ENCODE data around the gene FZD1. TPM values are rescaled to one million over a fixed set of nuclear protein-coding genes. Genes with fewer than 3 reads are reported as not detected.

The FZD1 gene
- total and polyA plus RNA-seq, 2 of the 13 experiments (the other 11 are each of a cell fraction or from before 2014, with no cell fraction given) = 0.22 to 0.80 TPM

GRCh38 chr7:91249506-91250233, 14.6 kb upstream of the FZD1 start:
- H3K4me3 ChIP-seq (replicated peaks in 1 of 3; ENCODE audit: insufficient read depth in 1 of 3, low read depth in 2 of 3, low read length in 3 of 3) = no peak overlapping the region
- H3K4me1 ChIP-seq (ENCODE audit: insufficient read depth, low read length) = no peaks in the 10 kb centered on the region
- H3K36me3 ChIP-seq (replicated peaks in 1 of 2; ENCODE audit: control insufficient read depth in 1 of 2, insufficient read depth in 2 of 2, low read length in 2 of 2) = no peaks in the 10 kb centered on the region
- no peak overlapping the region for H3K27ac ChIP-seq (ENCODE audit: extremely low read length, insufficient read depth, low read length)
- DNase-seq (ENCODE audit: low spot score) = no peak
- intact Hi-C loops (cut with micrococcal nuclease; ENCODE audit: unreplicated experiment) (no loop called here), in situ Hi-C loops (cut with HindIII; ENCODE audit: extremely low pct_ligation_motif_present, low pct_unique_long_range_greater_than_20kb) (no loop called here)
- no peak overlapping the region for H3K9ac ChIP-seq (ENCODE audit: insufficient read depth, low read depth, low read length)
- no peaks in the 10 kb centered on the region for H3K79me2 ChIP-seq (ENCODE audit: insufficient read depth, low read length)
- no peaks in the 10 kb centered on the region for H4K20me1 ChIP-seq (ENCODE audit: insufficient read depth, low read length)
- H2AFZ ChIP-seq (ENCODE audit: low read length) = no peak overlapping the region
- FAIRE-seq = no peak
- no peaks in the 10 kb centered on the region for H3K27me3 ChIP-seq (ENCODE audit: control insufficient read depth in 1 of 2, insufficient read depth in 2 of 2, low read length in 2 of 2)
- BruUV-seq (replicated peaks) = no TSS peak
- H3K4me2 ChIP-seq (ENCODE audit: low read depth, low read length) = no peak overlapping the region
- no peak for ATAC-seq
- WGBS (ENCODE audit: low lambda C conversion rate) = 6% methylated on average over 4 of the region's 4 CpGs
- ChIA-PET CTCF (ENCODE audit: low intra/inter-chr PET ratio, low total read pairs) (no interaction called here), POLR2A (no interaction called here)
- H3K9me3 ChIP-seq (ENCODE audit: low read length) = no peaks in the 10 kb centered on the region
- TF ChIP-seq ZNF496 (CRISPR knock-in tag; IDR thresholded peaks at IDR 0.05; ENCODE audit: insufficient replicate concordance) = no peak
- no peak for TF ChIP-seq ZNF18 (CRISPR knock-in tag; IDR thresholded peaks at IDR 0.05; ENCODE audit: insufficient replicate concordance)
- TF ChIP-seq NFIB (CRISPR knock-in tag; IDR thresholded peaks at IDR 0.05; ENCODE audit: borderline replicate concordance) = no peak
- TF ChIP-seq GTF3A (CRISPR knock-in tag; conservative IDR thresholded peaks at IDR 0.05) = no peak
- no peak for TF ChIP-seq KLF12 (CRISPR knock-in tag; IDR thresholded peaks at IDR 0.05; ENCODE audit: borderline replicate concordance)
- TF ChIP-seq HIC2 (CRISPR knock-in tag; IDR thresholded peaks at IDR 0.05; ENCODE audit: low read depth) = no peak
- TF ChIP-seq ZNF276 (CRISPR knock-in tag; IDR thresholded peaks at IDR 0.05; ENCODE audit: low read depth) = no peak
- TF ChIP-seq ZBTB7B (CRISPR knock-in tag; IDR thresholded peaks at IDR 0.05) = no peak
- TF ChIP-seq ZGPAT (CRISPR knock-in tag; IDR thresholded peaks at IDR 0.05) = no peak
- TF ChIP-seq SRSF4 (IDR thresholded peaks at IDR 0.05; ENCODE audit: low read depth, low read length, poor library complexity, severe bottlenecking) = no peak
- TF ChIP-seq MLXIP (CRISPR knock-in tag; IDR thresholded peaks at IDR 0.05; ENCODE audit: borderline replicate concordance) = no peak
- no peak for TF ChIP-seq ZNF331 (CRISPR knock-in tag; IDR thresholded peaks at IDR 0.05)
